G401 (cell line): Measurements from ENCODE around the gene JAG1. TPM values are rescaled to one million over a fixed set of nuclear protein-coding genes. Genes with fewer than 3 reads are reported as not detected.

Source experiments
- DNase-seq: peaks from one replicate; pipeline ENCODE4 v3.0.0-alpha.2; 2015; ENCODE audit warnings: low spot score
- in situ Hi-C: cut with HindIII; loops from 2 replicates; pipeline ENCODE4 v1.10.0; 2016; ENCODE audit warnings: low sequenced_read_pairs, mixed read lengths
- total RNA-seq: library from RNA; depleted of rRNA; stranded (reverse); fragments of >200 nt; shearing (Covaris generic); gene quantifications from 2 replicates; pipeline ENCODE4 v1.2.3, GENCODE V29; 2014

JAG1 gene
- total RNA-seq, 1 experiment from 2014 or later = not detected

GRCh38 chr20:10643560-10643873 lies 30.3 kb downstream of the JAG1 start:
- DNase-seq = no peak
- in situ Hi-C loops = no loop called here

GRCh38 chr20:10642856-10643559 lies 30.8 kb downstream of the JAG1 start:
- in situ Hi-C loops = no loop called here
- DNase-seq = no peak

- no peak for DNase-seq
- in situ Hi-C loops = no loop called here
Observed at GRCh38 chr20:10641893-10642292, 31.9 kb downstream of the JAG1 start.

- in situ Hi-C loops = no loop called here
- no peak for DNase-seq
Observed at GRCh38 chr20:10641467-10641866, 32.3 kb downstream of the JAG1 start.

- no peak for DNase-seq
- in situ Hi-C loops = no loop called here
Observed at GRCh38 chr20:10640897-10641296, 32.9 kb downstream of the JAG1 start.

GRCh38 chr20:10639737-10640556 lies 33.9 kb downstream of the JAG1 start:
- peak; percentile 16 for DNase-seq
- in situ Hi-C loops = no loop called here

- DNase-seq = no peak
- in situ Hi-C loops = no loop called here
Observed at GRCh38 chr20:10639077-10639736, 34.6 kb downstream of the JAG1 start.

GRCh38 chr20:10637563-10637962 lies 36.2 kb downstream of the JAG1 start:
- in situ Hi-C loops = no loop called here
- no peak for DNase-seq

- no peak for DNase-seq
- in situ Hi-C loops = no loop called here
Observed at GRCh38 chr20:10637031-10637559, 36.7 kb downstream of the JAG1 start.

- in situ Hi-C loops = no loop called here
- DNase-seq = no peak
Observed at GRCh38 chr20:10636326-10636818, 37.4 kb downstream of the JAG1 start.

- in situ Hi-C loops = no loop called here
- no peak for DNase-seq
Observed at GRCh38 chr20:10635476-10636208, 38.2 kb downstream of the JAG1 start.

GRCh38 chr20:10634683-10635411 lies 39.0 kb downstream of the JAG1 start:
- no peak for DNase-seq
- in situ Hi-C loops = no loop called here

GRCh38 chr20:10634211-10634610 lies 39.6 kb downstream of the JAG1 start:
- in situ Hi-C loops = no loop called here
- no peak for DNase-seq

GRCh38 chr20:10633718-10634117 lies 40.1 kb downstream of the JAG1 start:
- in situ Hi-C loops = no loop called here
- no peak for DNase-seq

- no peak for DNase-seq
- in situ Hi-C loops = no loop called here
Observed at GRCh38 chr20:10632721-10633509, 40.9 kb downstream of the JAG1 start.

- DNase-seq = no peak
- in situ Hi-C loops = no loop called here
Observed at GRCh38 chr20:10631126-10631525, 42.7 kb downstream of the JAG1 start.

GRCh38 chr20:10629946-10630650 lies 43.7 kb downstream of the JAG1 start:
- in situ Hi-C loops = no loop called here
- no peak for DNase-seq
